ENCODE data around the gene ZGPAT. TPM values are rescaled to one million over a fixed set of nuclear protein-coding genes. Genes with fewer than 3 reads are reported as not detected.

The ZGPAT gene
- 17.8 to 32.7 TPM (median 28.5 TPM) in 5 replicates for total RNA-seq (2022; extraction: Qiagen RNA extraction; ENCODE audit: low read depth)

GRCh38 chr20:63707558-63708300 is at the start of gene ZGPAT, which contains the start of gene ARFRP1:
ZGPAT (plus strand) TSS chr20:63708039; CDS start chr20:63708581, 542 bp downstream.
ARFRP1 (minus strand) TSS chr20:63707976; CDS start chr20:63707091, 885 bp downstream.

GRCh38 chr20:63696628-63697356 is 11.0 kb upstream of the ZGPAT start, which contains the start of gene TNFRSF6B:
TNFRSF6B (plus strand) TSS chr20:63696652; CDS start chr20:63696768, 116 bp downstream.

GRCh38 chr20:63735859-63736718 is 28.2 kb downstream of the ZGPAT start, which contains the start of gene LIME1:
LIME1 (plus strand) TSS chr20:63736664; CDS start chr20:63737550, 886 bp downstream.

GRCh38 chr20:63739130-63740069 is 31.6 kb downstream of the ZGPAT start, which contains the start of gene SLC2A4RG:
SLC2A4RG (plus strand) TSS chr20:63739776; CDS start chr20:63739913, 137 bp downstream.

Other genes starting within 250 kb of the ZGPAT start
- gene KCNQ2, start 235.4 kb upstream of the ZGPAT start, total RNA-seq (2022; extraction: Qiagen RNA extraction; ENCODE audit: low read depth) = 0.39 to 0.87 TPM (median 0.57 TPM) in 5 replicates
- gene EEF1A2, start 209.0 kb upstream of the ZGPAT start, total RNA-seq (2022; extraction: Qiagen RNA extraction; ENCODE audit: low read depth) = 112 to 179 TPM (median 154 TPM) in 5 replicates
- 267 to 353 TPM (median 326 TPM) in 5 replicates for gene PPDPF, start 187.3 kb upstream of the ZGPAT start, total RNA-seq (2022; extraction: Qiagen RNA extraction; ENCODE audit: low read depth)
- 2.4 to 4.1 TPM (median 3.6 TPM) in 5 replicates for gene PTK6, start 170.7 kb upstream of the ZGPAT start, total RNA-seq (2022; extraction: Qiagen RNA extraction; ENCODE audit: low read depth)
- 0.18 to 0.22 TPM in 2 of 5 replicates, not detected in the others for gene SRMS, start 160.3 kb upstream of the ZGPAT start, total RNA-seq (2022; extraction: Qiagen RNA extraction; ENCODE audit: low read depth)
- gene FNDC11, start 153.9 kb upstream of the ZGPAT start, total RNA-seq (2022; extraction: Qiagen RNA extraction; ENCODE audit: low read depth) = 0.09 to 0.42 TPM (median 0.22 TPM) in 4 of 5 replicates, not detected in the other
- gene HELZ2, start 133.8 kb upstream of the ZGPAT start, total RNA-seq (2022; extraction: Qiagen RNA extraction; ENCODE audit: low read depth) = 9.6 to 20.8 TPM (median 14.8 TPM) in 5 replicates
- 6.7 to 11.3 TPM (median 10.8 TPM) in 5 replicates for gene GMEB2, start 80.9 kb upstream of the ZGPAT start, total RNA-seq (2022; extraction: Qiagen RNA extraction; ENCODE audit: low read depth)
- 5.8 to 10.6 TPM (median 10.1 TPM) in 5 replicates for gene STMN3, start 54.6 kb upstream of the ZGPAT start, total RNA-seq (2022; extraction: Qiagen RNA extraction; ENCODE audit: low read depth)
- 2.7 to 9.2 TPM (median 7.3 TPM) in 5 replicates for gene RTEL1, start 49.7 kb upstream of the ZGPAT start, total RNA-seq (2022; extraction: Qiagen RNA extraction; ENCODE audit: low read depth)
- gene TNFRSF6B, start 11.4 kb upstream of the ZGPAT start, total RNA-seq (2022; extraction: Qiagen RNA extraction; ENCODE audit: low read depth) = 0.33 to 1.4 TPM (median 0.86 TPM) in 5 replicates
- 21.8 to 43.0 TPM (median 37.6 TPM) in 5 replicates for gene ARFRP1, start 63 bp upstream of the ZGPAT start, total RNA-seq (2022; extraction: Qiagen RNA extraction; ENCODE audit: low read depth)
- 2.5 to 13.1 TPM (median 10.7 TPM) in 5 replicates for gene LIME1, start 28.6 kb downstream of the ZGPAT start, total RNA-seq (2022; extraction: Qiagen RNA extraction; ENCODE audit: low read depth)
- gene SLC2A4RG, start 31.7 kb downstream of the ZGPAT start, total RNA-seq (2022; extraction: Qiagen RNA extraction; ENCODE audit: low read depth) = 51.4 to 112 TPM (median 99.3 TPM) in 5 replicates
- 0.42 to 1.1 TPM (median 0.88 TPM) in 5 replicates for gene ZBTB46, start 123.2 kb downstream of the ZGPAT start, total RNA-seq (2022; extraction: Qiagen RNA extraction; ENCODE audit: low read depth)
- not detected in 5 replicates for gene ABHD16B, start 153.5 kb downstream of the ZGPAT start, total RNA-seq (2022; extraction: Qiagen RNA extraction; ENCODE audit: low read depth)
- 119 to 139 TPM (median 129 TPM) in 5 replicates for gene TPD52L2, start 157.2 kb downstream of the ZGPAT start, total RNA-seq (2022; extraction: Qiagen RNA extraction; ENCODE audit: low read depth)
- 18.7 to 32.7 TPM (median 30.2 TPM) in 5 replicates for gene DNAJC5, start 187.1 kb downstream of the ZGPAT start, total RNA-seq (2022; extraction: Qiagen RNA extraction; ENCODE audit: low read depth)
- gene UCKL1, start 248.4 kb downstream of the ZGPAT start, total RNA-seq (2022; extraction: Qiagen RNA extraction; ENCODE audit: low read depth) = 18.2 to 41.0 TPM (median 34.4 TPM) in 5 replicates

Data from A549 treated with ZK216348 at 1 μM for 4 hours (cell line).